Kidney capillary endothelial cell (primary cell): ENCODE results near the gene MYO9A.
"Not testable (repeated sequence)": the region's sequence is repeated elsewhere in the genome, so short reads cannot be mapped to it uniquely, and the experiment has no call there.

Experiments used
- DNase-seq: peaks from one replicate; pipeline ENCODE4 v3.0.0-alpha.2; 2018; ENCODE audit warnings: low spot score

The MYO9A gene

DNA sequence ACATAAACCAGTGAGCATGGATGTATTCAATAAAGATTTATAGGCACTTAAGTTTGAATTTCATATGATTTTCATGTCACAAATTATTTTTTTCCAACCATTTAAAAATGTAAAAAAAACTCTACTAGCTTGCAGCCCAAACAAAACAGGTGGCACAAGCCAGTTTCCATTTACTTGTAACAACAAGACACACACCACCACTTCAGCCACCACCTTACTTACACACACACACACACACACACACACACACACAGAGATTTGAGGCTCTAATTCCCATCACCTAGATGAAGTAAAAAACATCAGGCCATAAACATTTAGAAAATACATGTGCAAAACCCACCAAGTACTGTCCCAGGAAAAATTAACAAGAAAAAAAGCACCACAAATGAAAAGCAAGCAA lies 25.3 kb downstream of the MYO9A start:
- no peak for DNase-seq

GRCh38 chr15:72092006-72092405 lies 25.9 kb downstream of the MYO9A start:
- no peak for DNase-seq

GRCh38 chr15:72086920-72087648 lies 30.9 kb downstream of the MYO9A start:
- no peak for DNase-seq

DNA sequence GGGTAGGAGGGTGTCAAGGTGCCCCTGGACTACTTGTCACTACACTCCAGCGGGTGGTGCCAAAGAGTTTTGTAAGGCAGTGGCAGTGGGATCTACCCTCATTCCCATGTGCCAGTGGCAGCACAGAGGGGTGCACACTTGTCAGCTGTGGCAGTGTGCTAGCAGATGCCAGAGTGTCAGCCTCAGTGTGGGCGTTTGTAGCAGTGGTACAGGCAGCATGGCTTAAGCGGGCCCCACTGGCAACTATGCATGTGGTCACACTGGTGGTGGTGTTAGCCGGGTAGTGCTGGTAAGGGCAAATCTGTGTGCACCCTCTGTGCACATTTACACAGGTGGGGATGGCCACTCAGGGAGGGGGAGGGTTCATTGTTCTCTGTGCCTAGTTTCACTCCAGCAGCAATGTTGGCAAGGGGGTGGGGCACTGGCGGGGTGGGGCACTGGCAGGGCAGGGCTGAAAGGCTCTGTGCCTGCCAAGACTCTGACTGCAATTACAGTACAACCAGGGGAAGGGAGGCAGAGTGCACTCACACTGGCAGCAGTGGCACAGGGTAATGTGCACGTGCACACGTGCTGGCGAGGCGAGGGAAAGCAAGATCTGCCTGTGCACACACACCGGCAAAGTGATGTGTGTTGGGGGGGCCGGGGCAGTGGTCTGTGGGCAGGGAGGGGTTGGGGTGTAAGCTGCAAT lies 31.8 kb downstream of the MYO9A start:
- DNase-seq = no peak

GRCh38 chr15:72082176-72082575 lies 35.8 kb downstream of the MYO9A start:
- DNase-seq = no peak

DNA sequence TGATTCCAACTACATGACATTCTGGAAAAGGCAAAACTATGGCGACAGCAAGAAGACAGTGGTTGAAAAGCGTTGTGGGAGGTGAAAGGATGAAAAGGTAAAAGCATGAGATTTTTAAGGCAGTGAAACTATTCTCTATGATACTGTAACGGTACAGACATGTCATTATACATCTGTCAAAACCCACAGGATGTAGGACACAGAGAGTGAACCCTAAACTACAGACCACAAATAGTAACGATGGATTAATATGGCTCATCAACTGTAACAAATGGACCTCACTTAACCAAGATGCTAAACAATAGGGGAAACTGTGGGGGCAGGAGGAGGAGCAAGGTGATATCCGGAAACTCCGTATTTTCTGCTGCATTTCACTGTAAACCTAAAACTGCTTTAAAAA lies 39.1 kb downstream of the MYO9A start:
- no peak for DNase-seq

DNA sequence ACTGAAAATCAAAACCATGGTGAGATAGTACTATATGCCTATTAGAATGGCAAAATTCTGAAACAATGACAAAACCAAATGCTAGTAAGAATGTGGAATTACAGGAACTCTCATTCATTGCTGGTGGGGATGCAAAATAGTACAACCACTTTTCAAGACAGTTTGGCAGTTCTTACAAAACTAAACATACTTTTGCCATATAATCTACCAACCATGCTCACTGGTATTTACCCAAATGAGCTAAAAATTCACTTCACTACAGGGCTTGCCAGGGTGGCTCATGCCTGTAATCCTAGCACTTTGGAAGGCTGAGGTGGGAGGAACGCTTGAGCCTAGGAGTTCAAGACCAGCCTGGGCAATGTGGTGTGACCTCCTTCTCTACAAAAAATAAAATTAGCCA lies 40.0 kb downstream of the MYO9A start:
- no peak for DNase-seq

DNA sequence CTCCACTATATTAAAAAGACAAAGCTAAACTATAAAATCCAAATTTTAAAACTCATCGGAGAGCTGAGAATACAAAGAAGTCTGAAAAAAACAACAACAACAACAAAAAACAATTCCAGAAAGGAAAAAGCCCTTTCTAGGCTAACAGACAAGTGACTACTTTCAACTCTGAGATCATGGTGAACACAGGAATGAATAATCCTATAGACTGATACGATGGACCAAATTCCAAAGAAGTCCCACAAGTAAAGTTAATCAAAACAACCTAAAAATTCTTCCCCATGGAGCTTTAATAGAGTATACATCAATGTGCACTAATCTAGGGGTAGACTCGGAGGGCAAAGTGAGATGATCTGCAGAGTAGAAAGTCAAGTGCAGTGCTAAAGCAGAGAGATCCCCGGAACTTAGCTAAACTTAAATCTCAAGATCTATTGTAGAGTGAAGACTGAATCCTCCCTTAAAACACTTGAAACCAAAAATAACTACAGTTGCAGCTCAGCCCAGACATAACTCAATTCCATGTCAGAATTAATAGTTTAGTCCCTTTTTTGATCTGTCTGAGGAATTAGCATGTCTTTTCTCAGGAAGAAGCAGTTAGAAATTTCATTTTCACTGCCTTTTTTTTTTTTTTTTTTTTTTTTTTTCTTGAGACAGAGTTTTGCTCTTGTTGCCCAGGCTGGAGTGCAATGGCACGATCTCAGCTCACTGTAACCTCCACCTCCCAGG lies 43.5 kb downstream of the MYO9A start:
- DNase-seq = no peak

- not testable (repeated sequence) for DNase-seq
These were observed 46.5 kb downstream of the MYO9A start for GRCh38 chr15:72071448-72071825.

GRCh38 chr15:72070817-72071447 lies 47.0 kb downstream of the MYO9A start:
- DNase-seq = no peak

GRCh38 chr15:72068856-72069255 lies 49.1 kb downstream of the MYO9A start:
- no peak for DNase-seq

GRCh38 chr15:72065801-72066200 lies 52.1 kb downstream of the MYO9A start:
- no peak for DNase-seq

DNA sequence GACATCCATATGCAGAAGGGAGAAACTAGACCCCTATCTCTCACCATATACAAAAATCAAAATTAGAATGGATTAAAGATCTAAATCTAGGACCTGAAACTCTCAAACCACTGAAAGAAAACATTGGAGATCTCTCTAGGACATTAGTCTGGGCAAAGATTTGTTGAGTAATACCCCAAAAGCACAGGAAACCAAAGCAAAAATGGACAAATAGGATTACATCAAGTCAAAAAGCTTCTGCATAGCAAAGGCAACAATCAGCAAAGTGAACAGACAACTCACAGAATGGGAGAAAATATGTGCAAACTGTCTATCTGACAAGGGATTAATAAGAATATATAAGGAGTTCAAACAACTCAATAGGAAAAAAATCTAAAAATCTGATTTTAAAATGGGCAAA lies 54.8 kb downstream of the MYO9A start:
- no peak for DNase-seq

DNA sequence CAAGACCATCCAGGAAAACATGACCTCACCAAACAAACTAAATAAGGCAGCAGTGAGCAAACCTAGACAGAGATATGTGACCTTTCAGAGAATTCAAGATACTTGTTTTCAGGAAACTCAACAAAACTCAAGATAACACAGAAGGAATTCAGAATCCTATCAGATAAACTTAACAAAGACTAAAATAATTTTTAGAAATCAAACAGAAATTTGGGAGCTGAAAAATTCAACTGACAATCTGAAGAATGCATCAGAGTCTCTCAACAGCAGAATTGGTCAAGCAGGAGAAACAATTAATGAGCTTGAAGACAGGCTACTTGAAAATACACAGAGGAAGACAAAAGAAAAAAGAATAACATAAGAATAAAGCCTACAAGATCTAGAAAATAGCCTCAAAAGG lies 55.6 kb downstream of the MYO9A start:
- no peak for DNase-seq

- no peak for DNase-seq
These were observed 57.2 kb downstream of the MYO9A start for GRCh38 chr15:72060687-72061250.

DNA sequence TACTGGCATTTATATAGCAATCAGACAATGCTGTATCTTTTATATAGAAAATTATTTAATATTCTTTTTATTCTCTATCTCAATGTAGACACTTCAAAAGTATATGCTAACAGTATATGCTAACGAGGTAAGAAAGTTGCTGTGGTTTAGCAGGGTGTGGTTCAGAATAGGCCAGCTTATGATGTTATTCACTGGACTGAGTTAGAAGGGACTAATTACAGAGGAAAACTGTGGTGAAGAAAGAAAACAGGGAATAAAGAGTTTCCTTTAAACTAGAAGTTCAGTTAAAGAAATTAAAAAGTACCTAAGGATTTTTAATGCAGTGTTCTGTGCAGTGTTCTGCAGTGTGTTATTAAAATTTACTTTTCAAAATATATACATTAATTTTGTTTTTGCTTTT lies 59.4 kb downstream of the MYO9A start:
- DNase-seq = no peak

GRCh38 chr15:72057548-72058091 lies 60.3 kb downstream of the MYO9A start:
- DNase-seq = no peak

DNA sequence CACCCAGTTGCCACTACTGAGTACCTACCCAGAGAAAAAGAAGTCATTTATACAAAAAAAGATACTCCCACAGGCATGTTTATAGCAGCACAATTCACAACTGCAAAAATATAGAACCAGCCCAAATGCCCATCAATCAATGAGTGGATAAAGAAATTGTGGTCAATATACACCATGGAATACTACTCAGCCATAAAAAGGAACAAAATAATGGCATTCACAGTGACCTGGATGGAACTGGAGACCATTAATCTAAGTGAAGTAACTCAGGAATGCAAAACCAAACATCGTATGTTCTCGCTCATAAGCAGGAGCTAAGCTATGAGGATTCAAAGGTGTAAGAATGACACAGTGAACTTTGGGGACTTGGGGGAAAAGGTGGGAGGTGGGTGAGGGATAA lies 61.7 kb downstream of the MYO9A start:
- not testable (repeated sequence) for DNase-seq

GRCh38 chr15:72053297-72053696 lies 64.7 kb downstream of the MYO9A start:
- DNase-seq = not testable (repeated sequence)

DNA sequence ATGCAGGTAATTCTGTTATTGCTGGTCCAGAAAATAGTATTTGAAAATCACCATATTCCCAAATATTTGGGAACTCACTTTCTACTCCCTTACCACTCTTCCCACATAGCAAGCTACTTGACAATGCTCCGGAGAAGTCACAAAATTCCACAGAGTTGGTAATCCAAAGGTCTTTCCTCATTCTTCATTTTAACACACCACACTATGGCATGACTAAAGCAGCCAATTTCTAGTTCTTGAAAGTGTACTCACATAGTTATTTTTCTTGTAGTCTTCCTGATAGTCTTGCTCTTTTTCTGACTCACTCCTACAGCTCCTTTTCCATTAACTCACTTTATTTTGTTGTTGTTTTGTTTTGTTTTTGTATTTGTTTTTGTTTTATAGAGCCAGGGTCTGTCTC lies 67.2 kb downstream of the MYO9A start:
- DNase-seq = no peak

- DNase-seq = no peak
These were observed 70.9 kb downstream of the MYO9A start for GRCh38 chr15:72047020-72047419.

- no peak for DNase-seq
These were observed 73.0 kb downstream of the MYO9A start for GRCh38 chr15:72044956-72045355.
